SK-MEL-5 (cell line): ENCODE data around the gene FUCA2. TPM values are rescaled to one million over a fixed set of nuclear protein-coding genes. Genes with fewer than 3 reads are reported as not detected.
A peak's percentile ranks its signal among the peaks of the same experiment; 100 is the strongest.

ENCODE experiments used
- DNase-seq: peaks from one replicate; pipeline ENCODE4 v3.0.0-alpha.2; 2016; ENCODE audit warnings: low read depth, low spot score
- in situ Hi-C: cut with HindIII; loops from 2 replicates; pipeline ENCODE4 v1.10.0; 2016; ENCODE audit warnings: low sequenced_read_pairs, high pct_unique_total_duplicates, low pct_unique_long_range_greater_than_20kb
- polyA plus RNA-seq, 2 experiments: library from polyadenylated mRNA; depleted of rRNA; stranded (reverse); fragments of >200 nt; gene quantifications; 2 replicates each; pipeline ENCODE4 v1.2.3, GENCODE V29; 2015
- total RNA-seq: library from RNA; depleted of rRNA; stranded (reverse); fragments of >200 nt; shearing (Covaris generic); gene quantifications from 2 replicates; pipeline ENCODE4 v1.2.3, GENCODE V29; 2014; rRNA removed

Gene FUCA2, protein sequence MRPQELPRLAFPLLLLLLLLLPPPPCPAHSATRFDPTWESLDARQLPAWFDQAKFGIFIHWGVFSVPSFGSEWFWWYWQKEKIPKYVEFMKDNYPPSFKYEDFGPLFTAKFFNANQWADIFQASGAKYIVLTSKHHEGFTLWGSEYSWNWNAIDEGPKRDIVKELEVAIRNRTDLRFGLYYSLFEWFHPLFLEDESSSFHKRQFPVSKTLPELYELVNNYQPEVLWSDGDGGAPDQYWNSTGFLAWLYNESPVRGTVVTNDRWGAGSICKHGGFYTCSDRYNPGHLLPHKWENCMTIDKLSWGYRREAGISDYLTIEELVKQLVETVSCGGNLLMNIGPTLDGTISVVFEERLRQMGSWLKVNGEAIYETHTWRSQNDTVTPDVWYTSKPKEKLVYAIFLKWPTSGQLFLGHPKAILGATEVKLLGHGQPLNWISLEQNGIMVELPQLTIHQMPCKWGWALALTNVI
- 42.1 and 44.7 TPM in 2 replicates for total RNA-seq
- 40.1 and 47.4 TPM in 2 replicates for polyA plus RNA-seq (2015; cell fraction: cytosol; rRNA removed)
- polyA plus RNA-seq (2015; cell fraction: nucleus; rRNA removed): 12.2 and 22.3 TPM in 2 replicates

DNA sequence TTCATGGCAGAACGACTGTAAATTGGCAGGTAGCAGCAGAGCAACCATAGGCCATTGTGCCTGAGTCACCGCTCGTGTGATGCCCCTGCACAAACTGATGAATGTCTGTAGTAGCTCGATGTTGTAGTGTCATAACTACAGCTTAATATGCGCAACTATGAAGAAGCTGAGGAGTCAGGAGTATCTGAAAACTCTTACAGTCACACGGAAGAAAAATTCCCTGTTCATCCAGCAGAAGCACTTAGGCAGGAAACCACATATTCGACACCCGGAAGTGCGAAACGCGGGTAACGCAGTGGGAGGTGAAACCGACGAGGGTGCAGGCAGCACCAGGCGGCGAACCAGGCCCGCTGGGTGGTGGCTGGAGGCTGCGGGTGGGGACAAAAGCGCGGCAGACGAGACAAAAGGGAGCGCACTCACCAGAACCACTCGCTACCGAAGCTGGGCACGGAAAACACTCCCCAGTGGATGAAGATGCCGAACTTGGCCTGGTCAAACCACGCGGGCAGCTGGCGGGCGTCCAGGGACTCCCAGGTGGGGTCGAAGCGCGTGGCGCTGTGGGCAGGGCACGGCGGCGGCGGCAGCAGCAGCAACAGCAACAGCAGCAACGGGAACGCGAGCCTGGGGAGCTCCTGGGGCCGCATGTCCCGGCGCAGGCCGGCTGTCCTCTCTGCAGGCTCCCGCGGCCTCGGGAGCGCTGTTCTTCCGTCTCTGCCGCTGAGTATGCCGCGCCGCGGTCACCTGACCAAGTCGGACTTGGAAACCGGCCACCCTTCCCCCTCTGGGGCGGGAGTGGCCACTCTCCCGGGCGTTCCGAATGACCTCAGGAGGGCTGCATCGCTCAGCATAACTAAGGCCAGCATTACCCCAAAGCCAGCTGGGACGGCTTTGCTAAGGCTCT lies at the start of gene FUCA2:
FUCA2 (minus strand) TSS at position 730 of the 901 bp plus-strand sequence; CDS start at position 644, 86 bp downstream.
- DNase-seq: peak; percentile 48
- in situ Hi-C loops: no loop called here

DNA sequence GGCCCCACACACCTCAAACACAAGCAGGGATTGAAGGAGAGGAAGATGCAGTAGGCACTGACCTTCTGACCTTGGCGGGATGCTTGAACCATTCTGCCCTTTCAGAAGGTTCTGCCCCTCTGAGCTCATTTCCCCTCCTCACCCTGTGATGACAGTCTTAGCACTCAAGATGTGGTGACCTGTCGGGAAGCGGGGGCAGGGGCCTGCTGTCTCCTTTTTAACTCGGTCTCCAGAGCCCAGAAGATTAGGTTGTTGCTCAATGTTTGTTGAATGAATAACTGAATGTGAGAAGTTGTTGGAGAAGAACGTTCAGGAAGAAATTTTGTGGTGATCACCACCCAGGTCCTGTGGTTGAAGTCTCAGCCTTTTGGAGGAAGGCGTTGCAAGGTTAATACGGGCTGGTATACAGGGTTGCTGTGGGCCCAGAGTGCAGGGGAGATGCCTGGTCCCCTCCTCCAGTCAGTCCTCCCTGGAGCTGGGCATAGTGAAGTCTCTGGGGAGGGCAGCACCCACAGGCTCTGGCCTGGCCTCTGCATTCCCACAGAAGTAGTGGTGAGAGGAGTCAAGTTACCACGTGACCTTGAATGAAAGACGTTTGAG lies 49.7 kb upstream of the FUCA2 start:
- in situ Hi-C loops: no loop called here
- DNase-seq: no peak

DNA sequence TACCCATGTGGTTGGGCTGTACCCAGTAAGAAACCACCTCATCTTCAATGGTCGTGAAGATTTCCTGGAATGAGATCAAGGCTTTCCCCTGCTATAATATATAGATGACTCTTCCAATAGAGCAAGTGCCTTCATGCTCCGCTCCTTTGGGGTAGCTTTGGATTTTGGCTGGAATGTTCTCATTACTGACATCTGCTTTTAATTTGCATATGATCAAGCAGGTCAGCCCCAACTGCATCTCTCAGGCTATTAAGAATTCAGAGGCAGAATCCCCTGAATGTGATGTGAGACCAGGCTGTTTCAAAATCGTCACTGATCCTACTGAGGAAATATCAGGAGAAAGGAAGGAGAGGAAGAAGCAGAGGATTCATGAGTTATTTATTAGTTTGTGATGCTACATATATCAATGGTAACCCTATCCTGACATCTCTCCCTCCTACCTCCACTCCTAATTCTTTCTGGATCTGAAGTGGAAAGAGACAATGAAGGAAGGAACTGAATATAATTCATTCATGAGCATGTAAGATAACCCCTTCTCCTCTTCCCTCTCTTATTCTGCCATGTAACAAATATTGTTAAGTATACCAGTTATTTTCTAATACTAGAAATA lies 47.6 kb upstream of the FUCA2 start:
- in situ Hi-C loops: no loop called here
- DNase-seq: no peak

DNA sequence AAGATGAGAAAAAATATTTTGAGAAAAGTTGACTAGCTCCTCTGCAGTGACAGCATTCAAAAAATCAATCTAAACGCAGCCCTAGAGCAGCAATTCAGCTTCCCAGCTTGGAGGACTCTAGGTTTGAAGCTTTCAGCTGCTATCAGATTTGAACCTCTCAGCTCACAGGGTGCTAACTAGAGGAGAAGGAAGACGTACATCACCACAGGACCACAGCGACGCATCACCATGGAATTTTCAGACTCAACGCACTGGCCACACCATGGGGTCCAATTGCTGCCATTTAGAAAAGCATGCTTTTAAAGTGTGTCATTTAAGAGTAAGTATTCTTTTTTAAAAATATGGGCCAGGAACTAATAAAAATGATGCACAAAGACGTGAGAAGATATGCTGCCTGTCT lies 45.0 kb upstream of the FUCA2 start:
- DNase-seq: no peak
- in situ Hi-C loops: no loop called here

DNA sequence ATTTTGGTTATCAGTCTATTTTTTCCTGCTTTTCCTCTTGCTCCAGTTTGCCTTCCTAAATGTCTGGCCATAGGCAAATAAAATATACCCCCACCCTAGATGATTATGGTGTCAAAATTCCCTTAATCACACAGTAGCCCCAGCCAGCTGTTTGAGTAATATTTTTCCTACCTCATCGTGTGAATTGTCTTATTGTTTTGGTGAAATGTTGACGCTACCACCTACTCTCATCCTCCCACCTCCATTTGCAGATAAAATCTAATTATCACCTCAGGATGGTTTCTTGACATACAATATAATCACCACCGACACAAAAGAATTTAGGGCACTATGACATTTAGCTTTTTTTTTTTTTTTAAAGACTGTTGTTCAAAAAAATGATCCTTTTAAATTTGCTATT lies 44.1 kb upstream of the FUCA2 start:
- no peak for DNase-seq
- in situ Hi-C loops: no loop called here

DNA sequence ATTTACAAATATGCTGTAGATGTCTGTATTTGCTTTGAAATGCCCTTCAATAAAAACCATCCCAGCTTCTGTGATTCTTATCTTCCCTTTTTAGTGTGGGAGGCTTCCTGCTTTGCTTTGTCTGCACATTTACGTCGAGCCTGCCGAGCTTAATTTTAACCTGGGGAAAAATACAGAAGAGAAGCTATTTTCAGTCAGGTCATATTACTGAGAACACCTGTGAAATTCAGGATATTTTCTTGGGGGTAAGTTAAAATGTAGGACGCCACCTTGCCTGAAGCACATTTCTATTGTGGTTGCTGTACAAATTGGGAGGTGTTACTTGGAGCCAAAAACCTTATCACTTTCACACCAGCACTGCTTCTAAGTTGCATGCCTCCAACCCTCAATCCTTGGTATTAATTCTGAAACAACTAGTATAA lies 43.6 kb upstream of the FUCA2 start:
- in situ Hi-C loops: no loop called here
- DNase-seq: no peak

DNA sequence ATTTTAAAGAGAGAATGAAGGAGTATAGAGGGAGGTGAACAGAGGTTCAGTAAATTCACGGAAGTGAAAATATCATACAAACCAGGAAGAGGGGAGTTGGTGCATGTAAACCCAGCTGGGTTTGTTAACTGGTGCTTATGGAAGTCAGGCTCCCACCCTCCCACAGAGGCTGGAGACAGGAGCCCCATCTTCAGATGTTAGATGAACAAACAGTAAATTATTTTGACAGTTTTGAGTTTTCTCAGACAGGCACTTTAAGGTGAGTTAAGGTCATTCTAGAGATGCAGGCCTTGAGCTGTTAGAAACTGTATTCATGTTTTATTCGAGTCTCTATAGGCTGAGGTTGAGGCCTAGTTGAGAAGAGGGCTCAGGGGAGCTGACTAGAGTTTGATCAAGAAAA lies 41.8 kb upstream of the FUCA2 start:
- no peak for DNase-seq
- in situ Hi-C loops: no loop called here

DNA sequence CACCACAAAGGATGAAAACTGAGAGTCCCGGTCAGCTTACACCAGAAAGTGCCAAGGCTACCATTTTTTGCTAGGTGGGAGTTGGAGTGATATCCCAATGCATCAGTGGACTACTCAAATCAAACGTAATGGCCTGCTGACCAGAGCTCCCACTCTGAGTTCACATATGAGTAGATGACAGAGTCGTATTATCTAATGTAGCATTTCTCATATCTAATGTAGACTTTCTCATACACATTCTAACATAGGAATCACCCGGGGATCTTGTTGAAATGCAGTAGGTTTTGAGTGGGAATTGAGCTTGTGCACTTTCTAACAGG lies 38.4 kb upstream of the FUCA2 start:
- no peak for DNase-seq
- in situ Hi-C loops: no loop called here

DNA sequence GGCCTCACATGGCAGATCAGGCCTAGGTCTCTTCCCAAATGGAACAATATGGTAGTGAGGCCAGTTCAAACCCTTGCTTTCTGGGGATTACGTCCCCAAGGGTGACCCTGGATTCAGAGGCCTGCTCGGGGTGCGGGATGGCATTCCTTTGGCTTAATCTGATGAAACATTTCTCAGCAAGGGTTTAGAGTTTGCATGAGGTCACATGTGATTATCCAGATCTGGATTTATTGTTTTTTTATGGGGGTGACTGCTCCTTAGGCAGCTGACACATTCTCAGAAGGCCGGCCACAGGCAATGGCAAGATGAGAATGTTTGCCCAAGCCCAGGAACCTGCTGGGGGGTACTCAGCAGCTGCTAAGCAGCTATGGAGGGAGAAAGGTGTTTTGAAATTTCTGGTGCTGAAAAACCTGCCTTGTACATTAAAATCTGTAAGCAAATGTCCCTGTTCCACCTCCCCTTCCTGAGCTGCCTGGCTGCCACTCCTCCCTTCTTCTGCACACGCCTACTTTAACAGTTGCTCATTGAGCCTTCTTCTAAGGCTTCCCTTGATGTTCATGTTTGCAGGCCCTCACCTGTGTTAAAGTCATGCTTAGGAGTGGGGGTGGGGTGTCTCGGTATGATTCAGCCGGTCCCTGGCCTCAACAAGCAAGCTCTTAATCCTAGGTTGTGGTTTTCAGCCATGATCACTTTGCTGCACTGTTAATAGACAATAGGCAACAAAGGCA lies 37.9 kb upstream of the FUCA2 start:
- in situ Hi-C loops: no loop called here
- no peak for DNase-seq

DNA sequence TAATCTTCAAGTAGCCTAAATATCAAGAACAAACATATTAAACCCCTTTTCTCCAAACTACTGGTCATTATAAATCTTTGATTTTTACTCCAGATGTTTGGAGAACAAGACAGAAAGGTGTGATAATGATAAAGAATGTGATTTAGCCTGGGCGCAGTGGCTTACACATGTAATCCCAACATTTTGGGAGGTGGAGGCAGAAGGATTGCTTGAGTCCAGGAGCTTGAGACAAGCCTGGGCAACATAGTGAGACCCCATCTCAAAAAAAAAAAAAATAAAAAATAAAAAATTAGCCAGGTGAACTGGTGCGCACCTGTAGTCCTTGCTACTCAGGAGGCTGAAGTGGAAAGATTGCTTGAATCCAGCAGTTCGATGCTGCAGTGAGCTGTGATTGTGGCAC lies 35.1 kb upstream of the FUCA2 start:
- in situ Hi-C loops: no loop called here
- DNase-seq: no peak

DNA sequence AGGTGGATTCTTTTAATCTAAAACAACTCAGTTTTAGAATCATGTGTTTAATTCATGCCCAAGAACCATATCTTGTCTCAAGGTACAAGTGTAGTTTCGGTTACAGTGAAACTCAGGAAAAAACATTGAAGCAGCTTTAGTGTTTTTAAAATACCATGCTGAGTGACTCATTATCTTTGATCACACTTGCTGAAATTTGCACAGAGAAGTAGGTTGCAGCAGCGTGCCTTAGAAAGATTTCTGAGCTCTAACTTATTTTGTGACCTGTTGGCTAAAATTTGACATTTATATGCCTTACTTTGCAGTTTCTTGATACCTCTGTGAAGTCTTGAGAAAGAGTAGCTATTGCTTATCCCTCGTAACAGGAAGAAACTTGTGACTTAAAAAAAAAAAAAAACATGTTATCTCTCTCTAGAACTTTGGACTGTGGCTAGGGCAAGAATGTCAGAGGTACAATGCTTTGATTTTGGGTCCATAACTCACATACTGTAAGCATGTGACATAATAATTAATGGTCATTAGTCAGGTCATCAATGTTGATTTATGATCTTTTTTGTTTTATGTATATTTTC lies 34.5 kb upstream of the FUCA2 start:
- no peak for DNase-seq
- in situ Hi-C loops: no loop called here

DNA sequence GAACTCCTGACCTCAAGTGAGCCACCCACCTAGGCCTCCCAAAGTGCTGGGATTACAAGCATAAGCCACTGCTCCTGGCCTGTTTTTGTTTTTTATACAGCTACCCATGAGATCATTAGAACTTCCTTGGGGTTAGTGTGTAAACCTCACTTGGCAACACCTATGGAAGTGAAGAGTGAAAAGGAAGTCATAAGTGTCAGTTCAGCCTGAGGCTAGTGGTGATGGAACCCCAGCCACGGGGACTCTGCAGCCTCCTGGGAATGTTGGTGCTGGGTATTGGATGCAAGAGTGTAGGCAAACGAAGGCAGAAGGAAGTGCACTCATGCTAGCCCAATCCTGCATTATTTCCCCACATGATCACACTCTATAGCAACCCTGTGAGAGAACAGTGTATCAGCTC lies 33.6 kb upstream of the FUCA2 start:
- no peak for DNase-seq
- in situ Hi-C loops: no loop called here

DNA sequence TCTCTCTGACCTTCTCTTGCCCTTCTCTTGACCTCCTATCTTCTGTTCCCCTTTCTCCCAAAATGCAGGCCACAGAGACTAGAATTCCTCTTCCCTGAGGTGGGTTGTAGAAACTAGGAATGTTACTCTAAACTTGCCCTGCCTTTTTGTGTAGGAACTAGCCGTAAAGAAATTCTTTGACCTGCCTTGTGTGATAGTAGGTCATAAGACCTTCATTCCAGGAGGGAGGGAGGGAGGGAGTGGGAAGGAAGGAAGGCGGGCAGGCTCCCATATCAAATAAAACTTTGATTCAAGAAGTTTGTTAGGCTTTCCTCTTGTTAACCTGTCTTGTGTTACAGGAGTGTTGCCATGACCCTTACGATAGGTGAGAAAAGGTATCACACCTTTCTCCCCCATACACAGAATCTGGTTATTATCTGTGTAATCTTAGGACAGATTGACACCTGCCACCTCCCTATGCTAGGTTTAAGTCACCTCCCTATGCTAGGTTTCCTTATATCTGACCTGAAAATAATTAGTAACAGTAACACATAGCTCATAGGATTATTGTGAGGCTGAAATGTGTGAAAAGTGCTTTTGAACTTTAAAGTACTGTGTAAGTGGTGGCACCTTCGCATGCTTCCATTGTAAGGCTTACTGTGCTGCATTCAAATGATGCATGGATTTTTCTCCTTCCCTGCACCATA lies 32.6 kb upstream of the FUCA2 start:
- no peak for DNase-seq
- in situ Hi-C loops: no loop called here

DNA sequence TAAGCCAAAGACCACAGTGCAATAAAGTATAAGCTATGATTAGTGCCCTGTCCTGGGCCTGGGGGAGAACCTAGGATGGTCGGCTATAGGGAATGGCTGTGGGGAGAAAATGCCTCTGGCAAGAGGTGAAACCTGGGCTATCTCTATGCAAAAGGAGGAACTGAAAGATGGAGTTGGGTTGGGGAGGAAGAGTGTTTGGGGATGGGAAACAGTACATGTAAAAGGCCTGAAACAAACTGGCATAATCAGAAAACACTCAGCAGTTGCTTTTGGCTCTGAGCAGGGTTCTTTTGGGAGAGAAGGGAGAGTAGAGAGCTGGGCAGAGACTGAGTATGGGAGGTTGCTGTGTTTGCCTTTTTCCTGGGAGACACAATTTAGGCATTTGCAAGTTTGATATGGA lies 31.9 kb upstream of the FUCA2 start:
- DNase-seq: no peak
- in situ Hi-C loops: no loop called here

DNA sequence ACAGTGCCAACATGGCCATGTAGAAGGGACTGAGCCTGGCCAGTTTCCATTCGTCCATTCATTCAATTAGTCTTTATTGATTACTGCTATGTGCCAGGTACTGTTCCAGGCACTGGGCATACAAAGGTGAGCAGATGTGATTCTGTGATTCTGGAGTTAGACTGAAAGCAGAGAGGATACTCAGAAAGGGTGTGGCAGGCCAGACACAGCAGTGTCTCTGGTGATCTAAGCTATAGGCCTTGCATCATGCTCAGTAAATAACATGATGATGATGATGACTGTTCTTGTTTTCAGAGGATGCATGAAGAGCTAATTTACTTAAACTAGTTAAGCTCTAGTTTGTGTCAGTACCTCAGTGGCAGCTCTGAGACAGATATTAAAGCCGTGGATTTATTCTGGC lies 31.4 kb upstream of the FUCA2 start:
- DNase-seq: no peak
- in situ Hi-C loops: no loop called here

DNA sequence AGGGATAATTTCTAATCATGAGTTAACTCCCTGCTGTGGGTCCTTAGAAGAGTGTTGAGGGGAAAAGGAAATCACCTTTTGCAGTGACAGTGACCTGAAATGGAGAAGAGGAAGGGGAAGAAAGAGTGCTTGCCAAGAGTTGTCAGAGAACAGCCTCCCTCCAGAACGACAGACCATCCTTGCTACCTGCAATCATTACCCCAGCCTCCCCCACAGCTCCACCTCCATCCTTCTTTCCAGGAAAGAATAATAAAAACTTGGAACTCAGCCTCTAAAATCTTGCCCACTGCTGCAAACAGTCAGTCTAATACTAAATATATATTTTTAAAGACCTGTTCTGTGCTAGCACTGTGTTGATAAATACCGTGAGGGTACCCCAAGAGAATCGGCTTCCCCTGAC lies 28.7 kb upstream of the FUCA2 start:
- no peak for DNase-seq
- in situ Hi-C loops: no loop called here
